Measurements from ENCODE around the gene LARP4B. TPM values are rescaled to one million over a fixed set of nuclear protein-coding genes. Genes with fewer than 3 reads are reported as not detected.

LARP4B gene
- total and polyA plus RNA-seq, 2 of the 13 experiments (the other 11 are each of a cell fraction or from before 2014, with no cell fraction given) = 19.5 to 30.2 TPM

DNA sequence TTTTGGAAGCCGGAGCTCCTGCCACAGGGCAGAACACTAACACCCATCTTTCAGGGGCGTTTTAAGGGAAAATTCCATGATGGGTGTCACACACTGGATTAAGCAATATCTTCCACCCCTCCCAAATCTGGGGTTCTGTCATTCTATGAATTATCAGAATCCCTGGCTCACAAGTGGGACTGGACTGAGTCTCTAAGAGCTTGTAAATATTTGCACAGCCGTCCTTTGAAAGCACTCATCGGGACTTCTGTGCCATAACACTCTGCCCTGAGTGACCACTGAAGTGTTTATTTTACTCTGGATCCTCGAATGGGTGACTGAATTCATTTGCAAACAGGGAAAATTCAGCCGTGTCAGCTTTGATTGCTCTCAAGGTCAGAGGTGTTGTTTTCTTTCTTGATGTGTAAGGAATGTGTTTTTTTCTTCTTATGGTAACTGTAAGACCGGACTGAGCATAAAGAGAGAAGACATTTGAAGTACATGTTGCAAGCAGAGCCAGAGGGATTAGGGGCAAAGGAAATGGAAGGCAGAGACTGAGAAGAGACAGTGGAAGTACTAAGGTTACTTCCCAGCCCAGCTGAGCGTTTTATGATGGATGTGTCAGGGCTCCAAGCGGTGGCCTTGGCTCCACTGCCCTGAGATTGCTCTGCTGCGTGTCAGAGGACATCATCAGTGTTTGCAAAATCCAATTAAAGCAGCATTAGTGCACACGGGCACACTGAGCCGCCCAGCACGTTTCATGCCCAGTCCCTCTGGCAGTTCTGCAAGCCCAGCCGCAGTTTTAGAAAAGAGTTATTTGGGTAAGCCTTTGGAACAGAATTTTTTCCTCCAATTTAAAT, 39.0 kb upstream of the LARP4B start (continued):
- 0 out of 2 replicates have a peak, but pooled peaks have one; percentile 46 for TF ChIP-seq ZSCAN29 (CRISPR knock-in tag; conservative IDR thresholded peaks at IDR 0.05)
- TF ChIP-seq SKI (IDR thresholded peaks at IDR 0.05; ENCODE audit: partially characterized antibody) = peak; percentile 88
- TF ChIP-seq KMT2A (CRISPR knock-in tag; IDR thresholded peaks at IDR 0.05) = no peak; the same call in 1 of the 2 replicates
- TF ChIP-seq, protein P1, sequence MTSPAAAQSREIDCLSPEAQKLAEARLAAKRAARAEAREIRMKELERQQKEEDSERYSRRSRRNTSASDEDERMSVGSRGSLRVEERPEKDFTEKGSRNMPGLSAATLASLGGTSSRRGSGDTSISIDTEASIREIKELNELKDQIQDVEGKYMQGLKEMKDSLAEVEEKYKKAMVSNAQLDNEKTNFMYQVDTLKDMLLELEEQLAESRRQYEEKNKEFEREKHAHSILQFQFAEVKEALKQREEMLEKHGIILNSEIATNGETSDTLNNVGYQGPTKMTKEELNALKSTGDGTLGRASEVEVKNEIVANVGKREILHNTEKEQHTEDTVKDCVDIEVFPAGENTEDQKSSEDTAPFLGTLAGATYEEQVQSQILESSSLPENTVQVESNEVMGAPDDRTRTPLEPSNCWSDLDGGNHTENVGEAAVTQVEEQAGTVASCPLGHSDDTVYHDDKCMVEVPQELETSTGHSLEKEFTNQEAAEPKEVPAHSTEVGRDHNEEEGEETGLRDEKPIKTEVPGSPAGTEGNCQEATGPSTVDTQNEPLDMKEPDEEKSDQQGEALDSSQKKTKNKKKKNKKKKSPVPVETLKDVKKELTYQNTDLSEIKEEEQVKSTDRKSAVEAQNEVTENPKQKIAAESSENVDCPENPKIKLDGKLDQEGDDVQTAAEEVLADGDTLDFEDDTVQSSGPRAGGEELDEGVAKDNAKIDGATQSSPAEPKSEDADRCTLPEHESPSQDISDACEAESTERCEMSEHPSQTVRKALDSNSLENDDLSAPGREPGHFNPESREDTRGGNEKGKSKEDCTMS (CRISPR knock-in tag; conservative IDR thresholded peaks at IDR 0.05) = no peak
- TF ChIP-seq FOXC1 (CRISPR knock-in tag; IDR thresholded peaks at IDR 0.05; ENCODE audit: borderline replicate concordance) = no peak
- TF ChIP-seq HNF4A (CRISPR knock-in tag; IDR thresholded peaks at IDR 0.05) = peak; percentile 47
- no peak for TF ChIP-seq ZMAT3 (CRISPR knock-in tag; conservative IDR thresholded peaks at IDR 0.05)
- no peak for TF ChIP-seq CENPT (CRISPR knock-in tag; IDR thresholded peaks at IDR 0.05; ENCODE audit: low read depth)
- TF ChIP-seq, protein P2, sequence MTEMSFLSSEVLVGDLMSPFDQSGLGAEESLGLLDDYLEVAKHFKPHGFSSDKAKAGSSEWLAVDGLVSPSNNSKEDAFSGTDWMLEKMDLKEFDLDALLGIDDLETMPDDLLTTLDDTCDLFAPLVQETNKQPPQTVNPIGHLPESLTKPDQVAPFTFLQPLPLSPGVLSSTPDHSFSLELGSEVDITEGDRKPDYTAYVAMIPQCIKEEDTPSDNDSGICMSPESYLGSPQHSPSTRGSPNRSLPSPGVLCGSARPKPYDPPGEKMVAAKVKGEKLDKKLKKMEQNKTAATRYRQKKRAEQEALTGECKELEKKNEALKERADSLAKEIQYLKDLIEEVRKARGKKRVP (CRISPR knock-in tag; IDR thresholded peaks at IDR 0.05) = 0 out of 4 replicates have a peak, but pooled peaks of 1 of the 2 experiments have one; percentile 38
- TF ChIP-seq, protein P3, sequence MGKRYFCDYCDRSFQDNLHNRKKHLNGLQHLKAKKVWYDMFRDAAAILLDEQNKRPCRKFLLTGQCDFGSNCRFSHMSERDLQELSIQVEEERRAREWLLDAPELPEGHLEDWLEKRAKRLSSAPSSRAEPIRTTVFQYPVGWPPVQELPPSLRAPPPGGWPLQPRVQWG (CRISPR knock-in tag; IDR thresholded peaks at IDR 0.05; ENCODE audit: borderline replicate concordance, low read depth) = no peak
- TF ChIP-seq ZNF260 (CRISPR knock-in tag; IDR thresholded peaks at IDR 0.05; ENCODE audit: borderline replicate concordance, low read depth) = no peak
- TF ChIP-seq JARID2 (CRISPR knock-in tag; IDR thresholded peaks at IDR 0.05; ENCODE audit: insufficient replicate concordance) = no peak
- TF ChIP-seq ZMYM3 (CRISPR knock-in tag; IDR thresholded peaks at IDR 0.05) = 0 out of 2 replicates have a peak, but pooled peaks have one; percentile 37
- no peak for TF ChIP-seq THYN1 (CRISPR knock-in tag; IDR thresholded peaks at IDR 0.05; ENCODE audit: borderline replicate concordance, low read depth)
- no peak for TF ChIP-seq NR1H2 (CRISPR knock-in tag; IDR thresholded peaks at IDR 0.05; ENCODE audit: borderline replicate concordance, low read depth)
- no peak for TF ChIP-seq TRIM24 (CRISPR knock-in tag; IDR thresholded peaks at IDR 0.05)
- TF ChIP-seq, protein P4, sequence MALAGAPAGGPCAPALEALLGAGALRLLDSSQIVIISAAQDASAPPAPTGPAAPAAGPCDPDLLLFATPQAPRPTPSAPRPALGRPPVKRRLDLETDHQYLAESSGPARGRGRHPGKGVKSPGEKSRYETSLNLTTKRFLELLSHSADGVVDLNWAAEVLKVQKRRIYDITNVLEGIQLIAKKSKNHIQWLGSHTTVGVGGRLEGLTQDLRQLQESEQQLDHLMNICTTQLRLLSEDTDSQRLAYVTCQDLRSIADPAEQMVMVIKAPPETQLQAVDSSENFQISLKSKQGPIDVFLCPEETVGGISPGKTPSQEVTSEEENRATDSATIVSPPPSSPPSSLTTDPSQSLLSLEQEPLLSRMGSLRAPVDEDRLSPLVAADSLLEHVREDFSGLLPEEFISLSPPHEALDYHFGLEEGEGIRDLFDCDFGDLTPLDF (CRISPR knock-in tag; IDR thresholded peaks at IDR 0.05) = no peak
- TF ChIP-seq CBX5 (CRISPR knock-in tag; IDR thresholded peaks at IDR 0.05; ENCODE audit: borderline replicate concordance) = no peak
- TF ChIP-seq KLF13 (CRISPR knock-in tag; IDR thresholded peaks at IDR 0.05) = no peak
- TF ChIP-seq SP140L (CRISPR knock-in tag; IDR thresholded peaks at IDR 0.05; ENCODE audit: borderline replicate concordance) = no peak
